CD4-positive, alpha-beta memory T cell (primary cell): Measurements from ENCODE around the gene CERS5. TPM values are rescaled to one million over a fixed set of nuclear protein-coding genes. Genes with fewer than 3 reads are reported as not detected.

Source experiments
- CTCF ChIA-PET: fragments of 350-600 bp; sonication (Branson Sonifier 250); formaldehyde crosslinking; loops from one replicate; lab custom pipeline; 2021; ENCODE audit warnings: inconsistent platforms; ENCODE audit not compliant: partially characterized antibody; lab: Charles Lee
- POLR2A ChIA-PET: fragments of 350-600 bp; sonication (Branson Sonifier 250); formaldehyde crosslinking; loops from one replicate; lab custom pipeline; 2021; ENCODE audit not compliant: partially characterized antibody; lab: Charles Lee
- DNase-seq, 5 donors: peaks; one replicate each; pipeline versions ENCODE4 v3.0.0 to v3.0.0-alpha.2; 2020 to 2022; ENCODE audit warnings: mixed read lengths in 1 of 5
- H3K27ac ChIP-seq: one replicate; pipeline ENCODE4 v1.7.0; 2013; ENCODE audit warnings: low read depth, low read length
- H3K27me3 ChIP-seq: 2 replicates; pipeline ENCODE4 v1.7.0; 2013; ENCODE audit warnings: mild to moderate bottlenecking, low read length, moderate library complexity; ENCODE audit not compliant: insufficient read depth
- H3K36me3 ChIP-seq: 2 replicates; pipeline ENCODE4 v1.7.0; 2013; ENCODE audit warnings: mild to moderate bottlenecking, low read length, moderate library complexity; ENCODE audit not compliant: insufficient read depth
- H3K4me1 ChIP-seq: 2 replicates; pipeline ENCODE4 v1.7.0; 2013; ENCODE audit warnings: mild to moderate bottlenecking, low read length, moderate library complexity; ENCODE audit not compliant: insufficient read depth
- H3K4me3 ChIP-seq, 2 donors: one replicate each; pipeline ENCODE4 v1.7.0; 2013; ENCODE audit warnings: low read length in 2 of 2, mild to moderate bottlenecking in 1 of 2
- H3K9me3 ChIP-seq, 2 donors: one replicate each; pipeline ENCODE4 v1.7.0; 2013; ENCODE audit warnings: low read length in 2 of 2, control low read depth in 1 of 2; ENCODE audit not compliant: control insufficient read depth in 1 of 2
- H3K27ac Mint-ChIP-seq, 7 donors: one replicate each; pipeline ENCODE4 v1.8.0; 2020 to 2021; ENCODE audit warnings: mixed read lengths in 7 of 7, mild to moderate bottlenecking in 6 of 7, inconsistent platforms in 3 of 7, moderate library complexity in 3 of 7
- H3K27me3 Mint-ChIP-seq, 2 donors: one replicate each; pipeline ENCODE4 v1.8.0; 2020 to 2021; ENCODE audit warnings: mixed read lengths in 2 of 2
- H3K36me3 Mint-ChIP-seq, 2 donors: one replicate each; pipeline ENCODE4 v1.8.0; 2020 to 2021; ENCODE audit warnings: mixed read lengths in 2 of 2, inconsistent platforms in 1 of 2, mild to moderate bottlenecking in 1 of 2
- H3K4me1 Mint-ChIP-seq, 4 donors: one replicate each; pipeline ENCODE4 v1.8.0; 2020 to 2021; ENCODE audit warnings: mixed read lengths in 4 of 4, mild to moderate bottlenecking in 1 of 4
- H3K4me3 Mint-ChIP-seq, 8 donors: one replicate each; pipeline ENCODE4 v1.8.0; 2020 to 2021; ENCODE audit warnings: mixed read lengths in 8 of 8, mild to moderate bottlenecking in 7 of 8, moderate library complexity in 6 of 8, inconsistent platforms in 3 of 8
- H3K9me3 Mint-ChIP-seq, 8 donors: one replicate each; pipeline ENCODE4 v1.8.0; 2020 to 2021; ENCODE audit warnings: mixed read lengths in 8 of 8, mild to moderate bottlenecking in 5 of 8, inconsistent platforms in 3 of 8, moderate library complexity in 1 of 8
- intact Hi-C: fragments of 100-400 bp; cut with micrococcal nuclease; formaldehyde crosslinking; loops from one replicate; pipeline ENCODE4 v1.15.1; 2023
- polyA plus RNA-seq, 2 donors: library from polyadenylated mRNA; unstranded; fragments of 300-500 nt; fragmentation: Illumina TruSeq; gene quantifications; one replicate each; pipeline ENCODE4 v1.2.3, GENCODE V29; 2021
- total RNA-seq, 2 experiments: library from RNA; stranded (reverse); gene quantifications; one replicate each; pipeline ENCODE4 v1.2.3, GENCODE V29; 2021

Gene CERS5
- total RNA-seq (10 to 100 TPM; 42.1 to 48.2 TPM), polyA plus RNA-seq (10 to 100 TPM; 45.1 to 62.7 TPM)

DNA sequence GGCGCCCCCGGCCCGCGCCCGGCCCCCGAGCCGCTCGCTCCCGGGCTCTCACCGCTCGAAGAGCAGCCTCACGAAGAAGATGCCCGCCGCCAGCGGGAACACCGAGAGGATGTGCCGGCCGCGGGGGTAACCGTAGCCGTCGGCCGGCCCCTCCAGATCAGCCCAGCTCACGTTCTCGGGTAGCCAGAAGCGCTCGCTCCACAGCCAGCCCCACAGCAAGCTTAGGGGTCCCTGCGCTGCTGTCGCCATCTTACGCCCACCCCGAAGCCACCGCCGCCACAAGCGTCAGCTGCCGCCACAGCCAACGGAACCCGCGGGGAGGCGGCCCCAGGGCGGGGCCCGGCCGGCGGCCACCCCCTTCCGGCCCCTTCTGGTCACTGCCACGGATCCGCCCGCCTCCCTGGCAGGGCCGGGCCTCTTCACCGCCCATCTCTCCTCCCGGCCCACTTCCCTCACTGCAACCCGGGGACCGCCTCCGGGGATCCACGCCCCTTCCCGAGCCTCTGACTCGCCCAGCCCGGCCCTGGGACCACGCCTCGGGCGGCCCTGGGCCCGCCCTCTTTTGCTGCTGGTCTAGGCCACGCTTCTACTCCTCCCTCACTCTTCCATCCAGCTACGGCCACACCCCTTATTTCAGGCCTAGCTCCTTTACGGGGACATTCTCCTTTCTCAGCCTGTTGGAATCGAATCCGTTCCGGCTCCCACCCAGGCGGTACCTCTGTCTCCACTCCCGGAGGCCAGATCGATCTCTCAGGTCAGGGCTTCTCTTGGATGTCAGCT is at the start of gene CERS5:
Gene CERS5, minus strand, starts transcription at position 321 of the 780 bp plus-strand sequence. Its CDS starts 72 bp downstream, at position 249.
- POLR2A ChIA-PET, result interaction anchor here (0.5 to 5.9 kb wide), 26 partner anchors 9 to 1138 kb away, joined by 3 to 112 read pairs (median 4); partner anchors contain the start of genes COX14, LIMA1 and SMARCD1
- Histone ChIP-seq H3K4me1 (peaks cover 30% of the 10 kb centered on the region), H3K27me3 (no peaks in the 10 kb centered on the region), H3K36me3 (no peaks in the 10 kb centered on the region), H3K4me3 (peak within 1 kb of the TSS; percentile 72 to 81), H3K9me3 (no peaks in the 10 kb centered on the region), H3K27ac (peak within 1 kb of the TSS; percentile 90)
- H3K4me1 Mint-ChIP-seq, result peaks cover 19 to 34% (median 26%) of the 10 kb centered on the region in 4 donors
- H3K4me3 Mint-ChIP-seq, result peak within 1 kb of the TSS; percentile 93 to 96 (median 94)
- peak; percentile 97 to 98 (median 97) for DNase-seq
- H3K27me3 Mint-ChIP-seq, result no peaks in the 10 kb centered on the region
- H3K27ac Mint-ChIP-seq, result peak within 1 kb of the TSS; percentile 88 to 98 (median 96)
- CTCF ChIA-PET, result interaction anchor here (0.6 to 13.8 kb wide), 14 partner anchors 9 to 141 kb away, joined by 3 to 197 read pairs (median 4); partner anchors contain the start of genes COX14, GPD1 and SMARCD1
- peaks cover 0 to 6% of the 10 kb centered on the region in 2 donors for H3K36me3 Mint-ChIP-seq
- intact Hi-C loops, result loop anchor here (1.0 to 2.0 kb wide), 3 partner anchors 56 to 142 kb away; partner anchors contain the start of genes RACGAP1 and SMARCD1
- peaks cover 0 to 4% (median 0%) of the 10 kb centered on the region in 8 donors for H3K9me3 Mint-ChIP-seq

DNA sequence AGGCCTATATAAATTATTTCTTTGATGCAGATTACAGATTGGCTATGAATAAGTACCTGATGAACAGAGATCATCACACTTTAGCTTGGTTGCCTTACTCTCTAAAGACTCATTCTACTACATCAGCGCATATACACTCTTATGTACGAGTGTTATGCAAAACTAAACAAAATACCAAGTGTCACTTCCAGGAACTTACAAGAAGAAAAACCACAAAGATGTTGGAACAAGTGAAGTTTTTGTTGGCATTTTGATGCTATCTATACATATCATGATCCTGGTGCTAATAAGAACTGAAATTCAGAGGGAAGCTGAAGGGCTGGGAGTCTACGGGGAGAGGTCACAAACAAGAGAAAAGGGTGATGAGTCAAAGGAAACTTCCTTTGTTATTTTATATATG is 47.9 kb upstream of the CERS5 start:
- no peaks in the 10 kb centered on the region for H3K9me3 Mint-ChIP-seq
- peak overlapping the region; percentile 3 to 79 (median 53) for H3K27ac Mint-ChIP-seq
- Histone ChIP-seq H3K27ac (no peak overlapping the region), H3K4me3 (no peak overlapping the region), H3K9me3 (no peaks in the 10 kb centered on the region), H3K4me1 (peaks cover 75% of the 10 kb centered on the region), H3K27me3 (no peaks in the 10 kb centered on the region), H3K36me3 (no peaks in the 10 kb centered on the region)
- H3K4me3 Mint-ChIP-seq, result peak overlapping the region in 6 of 8 donors; percentile 0 to 11 (median 2)
- POLR2A ChIA-PET, result interaction anchor here (1.2 to 5.1 kb wide), 2 partner anchors 8 to 141 kb away, joined by 3 to 88 read pairs; no protein-coding TSS in a partner anchor
- CTCF ChIA-PET, result interaction anchor here (5.6 kb wide), 1 partner anchor 104 kb away, joined by 25 read pairs; the partner anchor contains the start of gene COX14
- intact Hi-C loops, result no loop called here
- no peaks in the 10 kb centered on the region for H3K27me3 Mint-ChIP-seq
- peaks cover 41 to 75% (median 54%) of the 10 kb centered on the region in 4 donors for H3K4me1 Mint-ChIP-seq
- no peak for DNase-seq
- H3K36me3 Mint-ChIP-seq, result peaks cover 3 to 5% of the 10 kb centered on the region in 2 donors

GRCh38 chr12:50214018-50214417 is 46.8 kb upstream of the CERS5 start:
- Mint-ChIP-seq H3K27ac (peak overlapping the region; percentile 44 to 92 (median 75)), H3K9me3 (no peaks in the 10 kb centered on the region), H3K4me3 (peak overlapping the region in 4 of 8 donors; percentile 12 to 45 (median 40)), H3K27me3 (no peaks in the 10 kb centered on the region), H3K4me1 (peaks cover 38 to 68% (median 49%) of the 10 kb centered on the region in 4 donors), H3K36me3 (peaks cover 3 to 5% of the 10 kb centered on the region in 2 donors)
- H3K27ac ChIP-seq, result no peak overlapping the region
- peaks cover 70% of the 10 kb centered on the region for H3K4me1 ChIP-seq
- H3K4me3 ChIP-seq, result no peak overlapping the region
- ChIA-PET CTCF (interaction anchor here (1.2 to 5.6 kb wide), 3 partner anchors 8 to 103 kb away, joined by 3 to 35 read pairs (median 25); partner anchors contain the start of gene COX14), POLR2A (interaction anchor here (1.2 to 5.1 kb wide), 3 partner anchors 9 to 142 kb away, joined by 3 to 88 read pairs (median 3); partner anchors contain the start of gene CERS5)
- no peaks in the 10 kb centered on the region for H3K36me3 ChIP-seq
- intact Hi-C loops, result no loop called here
- H3K27me3 ChIP-seq, result no peaks in the 10 kb centered on the region
- no peaks in the 10 kb centered on the region for H3K9me3 ChIP-seq
- no peak for DNase-seq

DNA sequence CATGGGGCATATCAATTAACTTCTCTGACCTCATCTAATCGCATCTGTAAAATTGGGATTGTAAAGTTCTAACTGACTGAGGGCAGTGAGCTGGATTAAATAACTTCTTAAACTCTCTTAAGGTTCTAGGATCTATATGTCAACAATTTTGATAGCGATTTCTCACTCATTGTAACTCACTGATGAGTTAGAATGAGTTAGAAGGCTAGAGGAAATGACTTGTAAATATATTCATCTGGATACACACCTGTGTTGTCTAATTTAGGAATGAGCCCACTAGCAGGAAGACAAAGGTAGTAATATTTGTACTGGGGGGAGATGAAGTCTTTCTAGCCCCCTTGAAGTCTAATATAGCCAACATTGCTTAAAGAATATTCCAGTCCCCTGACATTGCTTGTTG is 46.3 kb upstream of the CERS5 start:
- Histone ChIP-seq H3K27ac (no peak overlapping the region), H3K4me1 (peaks cover 65% of the 10 kb centered on the region), H3K27me3 (no peaks in the 10 kb centered on the region), H3K9me3 (no peaks in the 10 kb centered on the region), H3K4me3 (no peak overlapping the region), H3K36me3 (no peaks in the 10 kb centered on the region)
- H3K36me3 Mint-ChIP-seq, result peaks cover 3 to 6% of the 10 kb centered on the region in 2 donors
- intact Hi-C loops, result no loop called here
- DNase-seq, result no peak
- peak overlapping the region in 4 of 8 donors; percentile 12 to 45 (median 40) for H3K4me3 Mint-ChIP-seq
- no peaks in the 10 kb centered on the region for H3K9me3 Mint-ChIP-seq
- ChIA-PET POLR2A (interaction anchor here (1.2 to 5.1 kb wide), 3 partner anchors 9 to 101 kb away, joined by 3 to 88 read pairs (median 9); partner anchors contain the start of genes CERS5 and COX14), CTCF (interaction anchor here (1.2 to 5.6 kb wide), 4 partner anchors 8 to 102 kb away, joined by 3 to 35 read pairs (median 16); partner anchors contain the start of genes COX14 and LIMA1)
- H3K27me3 Mint-ChIP-seq, result no peaks in the 10 kb centered on the region
- peaks cover 37 to 64% (median 46%) of the 10 kb centered on the region in 4 donors for H3K4me1 Mint-ChIP-seq
- H3K27ac Mint-ChIP-seq, result peak overlapping the region; percentile 44 to 92 (median 75)

DNA sequence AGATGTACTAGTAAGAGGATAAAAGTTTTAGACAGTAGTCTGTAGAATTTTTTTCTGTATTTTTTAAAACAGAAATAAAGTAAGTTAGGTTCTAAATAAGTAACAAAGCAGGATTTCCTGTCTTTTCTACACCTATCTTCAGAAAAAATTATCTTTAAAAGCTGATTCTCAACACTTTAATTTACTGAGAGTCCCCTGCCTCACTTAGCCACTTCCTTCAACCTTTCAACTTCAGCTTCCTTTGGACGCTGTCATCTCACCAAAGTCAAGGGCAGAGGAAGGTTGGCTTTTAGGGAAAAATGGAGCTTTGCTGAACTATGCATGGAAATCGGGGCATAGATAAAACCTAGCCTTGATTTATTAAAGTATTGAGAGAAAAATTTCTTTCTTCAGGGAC is 44.9 kb upstream of the CERS5 start:
- no peaks in the 10 kb centered on the region for H3K9me3 Mint-ChIP-seq
- no peaks in the 10 kb centered on the region for H3K36me3 ChIP-seq
- H3K27me3 ChIP-seq, result no peaks in the 10 kb centered on the region
- H3K4me3 Mint-ChIP-seq, result peak overlapping the region; percentile 32 to 87 (median 76)
- H3K4me1 Mint-ChIP-seq, result peaks cover 33 to 54% (median 41%) of the 10 kb centered on the region in 4 donors
- intact Hi-C loops, result loop anchor here (1.0 kb wide), 1 partner anchor 10 kb away; no protein-coding TSS in a partner anchor
- peak overlapping the region; percentile 88 to 97 (median 95) for H3K27ac Mint-ChIP-seq
- CTCF ChIA-PET, result interaction anchor here (0.7 to 5.6 kb wide), 15 partner anchors 10 to 428 kb away, joined by 3 to 35 read pairs (median 4); partner anchors contain the start of genes COX14 and LIMA1
- POLR2A ChIA-PET, result interaction anchor here (1.0 to 5.1 kb wide), 5 partner anchors 11 to 127 kb away, joined by 3 to 88 read pairs (median 3); partner anchors contain the start of genes COX14 and SMARCD1
- H3K4me1 ChIP-seq, result peaks cover 58% of the 10 kb centered on the region
- no peaks in the 10 kb centered on the region for H3K9me3 ChIP-seq
- H3K36me3 Mint-ChIP-seq, result peaks cover 3% of the 10 kb centered on the region in 2 donors
- DNase-seq, result no peak
- H3K27ac ChIP-seq, result peak overlapping the region; percentile 62
- H3K27me3 Mint-ChIP-seq, result no peaks in the 10 kb centered on the region
- H3K4me3 ChIP-seq, result peak overlapping the region in 1 of 2 donors; percentile 2

- Mint-ChIP-seq H3K27me3 (no peaks in the 10 kb centered on the region), H3K9me3 (no peaks in the 10 kb centered on the region), H3K4me1 (peaks cover 32 to 54% (median 40%) of the 10 kb centered on the region in 4 donors), H3K27ac (peak overlapping the region; percentile 88 to 97 (median 95)), H3K4me3 (peak overlapping the region; percentile 32 to 87 (median 76)), H3K36me3 (peaks cover 3 to 4% of the 10 kb centered on the region in 2 donors)
- H3K4me3 ChIP-seq, result peak overlapping the region in 1 of 2 donors; percentile 2
- peak overlapping the region; percentile 62 for H3K27ac ChIP-seq
- no peaks in the 10 kb centered on the region for H3K36me3 ChIP-seq
- H3K9me3 ChIP-seq, result no peaks in the 10 kb centered on the region
- ChIA-PET POLR2A (interaction anchor here (1.0 to 5.1 kb wide), 6 partner anchors 11 to 127 kb away, joined by 3 to 88 read pairs (median 4); partner anchors contain the start of genes COX14, LIMA1 and SMARCD1), CTCF (interaction anchor here (0.7 to 5.6 kb wide), 14 partner anchors 10 to 429 kb away, joined by 3 to 35 read pairs (median 4); partner anchors contain the start of genes COX14 and LIMA1)
- intact Hi-C loops, result loop anchor here (1.0 kb wide), 1 partner anchor 11 kb away; no protein-coding TSS in a partner anchor
- H3K4me1 ChIP-seq, result peaks cover 53% of the 10 kb centered on the region
- H3K27me3 ChIP-seq, result no peaks in the 10 kb centered on the region
- no peak for DNase-seq
These were observed 44.4 kb upstream of the CERS5 start for GRCh38 chr12:50211392-50212070.
